GM12801 (cell line): Measurements from ENCODE around the gene FBXW9.

Source experiments
- CTCF ChIP-seq: IDR thresholded peaks from one replicate; pipeline ENCODE4 v1.5.1; 2011; ENCODE audit warnings: control low read depth; ENCODE audit not compliant: insufficient read length; ENCODE audit errors: extremely low read depth

The FBXW9 gene

GRCh38 chr19:12730064-12730463, 33.6 kb upstream of the FBXW9 start:
- no peak for TF ChIP-seq CTCF

GRCh38 chr19:12727745-12728433, 31.5 kb upstream of the FBXW9 start:
- no peak for TF ChIP-seq CTCF

- TF ChIP-seq CTCF = no peak
Observed at GRCh38 chr19:12726988-12727316, 30.5 kb upstream of the FBXW9 start.

- TF ChIP-seq CTCF = no peak
Observed at GRCh38 chr19:12723641-12724426, 27.4 kb upstream of the FBXW9 start, which contains the start of gene TNPO2. TSS of gene TNPO2 (minus strand) at chr19:12723932. CDS start at chr19:12720977, 2,955 bp downstream.

GRCh38 chr19:12723381-12723640, 26.9 kb upstream of the FBXW9 start:
- TF ChIP-seq CTCF = no peak

GRCh38 chr19:12722566-12723380, 26.3 kb upstream of the FBXW9 start:
- TF ChIP-seq CTCF = no peak

- TF ChIP-seq CTCF = no peak
Observed at GRCh38 chr19:12721656-12722565, 25.5 kb upstream of the FBXW9 start.
